ENCODE data around the gene GPX5. TPM values are rescaled to one million over a fixed set of nuclear protein-coding genes. Genes with fewer than 3 reads are reported as not detected.

GPX5 gene, protein sequence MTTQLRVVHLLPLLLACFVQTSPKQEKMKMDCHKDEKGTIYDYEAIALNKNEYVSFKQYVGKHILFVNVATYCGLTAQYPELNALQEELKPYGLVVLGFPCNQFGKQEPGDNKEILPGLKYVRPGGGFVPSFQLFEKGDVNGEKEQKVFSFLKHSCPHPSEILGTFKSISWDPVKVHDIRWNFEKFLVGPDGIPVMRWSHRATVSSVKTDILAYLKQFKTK
- polyA plus RNA-seq (2012; ENCODE audit: insufficient read length, low read depth) = not detected

DNA sequence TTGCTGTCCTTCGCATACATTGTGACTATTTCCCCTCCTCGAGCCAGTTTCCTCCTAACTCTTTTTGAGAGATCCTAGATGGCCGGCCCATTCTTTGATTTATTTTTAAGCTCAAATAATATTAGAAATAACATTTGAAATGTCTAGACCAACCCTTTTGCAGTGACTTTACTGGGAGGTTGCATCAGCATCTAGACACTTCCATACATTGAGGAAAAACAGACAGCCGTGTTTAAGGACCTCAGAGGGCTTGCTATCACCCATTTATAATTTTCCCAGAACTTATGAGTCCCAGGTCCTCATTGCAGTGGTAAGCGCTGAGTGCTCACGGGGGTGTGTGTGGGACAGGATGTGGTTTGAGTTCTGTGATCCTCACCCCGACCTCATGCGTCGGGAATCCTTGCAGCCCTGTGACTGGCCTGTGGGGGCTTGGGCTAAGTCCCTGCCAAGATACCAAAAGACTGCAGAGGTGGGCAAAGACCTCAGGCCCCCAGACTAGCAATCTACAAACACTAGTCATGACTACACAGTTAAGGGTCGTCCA, at the start of gene GPX5:
Gene GPX5 (plus strand): TSS at position 386 of the 544 bp plus-strand sequence. CDS start 133 bp downstream, at position 519.
- no peak for TF ChIP-seq POLR2AphosphoS5 (IDR thresholded peaks at IDR 0.05; ENCODE audit: low read depth, low read length)
- TF ChIP-seq, protein P1, sequence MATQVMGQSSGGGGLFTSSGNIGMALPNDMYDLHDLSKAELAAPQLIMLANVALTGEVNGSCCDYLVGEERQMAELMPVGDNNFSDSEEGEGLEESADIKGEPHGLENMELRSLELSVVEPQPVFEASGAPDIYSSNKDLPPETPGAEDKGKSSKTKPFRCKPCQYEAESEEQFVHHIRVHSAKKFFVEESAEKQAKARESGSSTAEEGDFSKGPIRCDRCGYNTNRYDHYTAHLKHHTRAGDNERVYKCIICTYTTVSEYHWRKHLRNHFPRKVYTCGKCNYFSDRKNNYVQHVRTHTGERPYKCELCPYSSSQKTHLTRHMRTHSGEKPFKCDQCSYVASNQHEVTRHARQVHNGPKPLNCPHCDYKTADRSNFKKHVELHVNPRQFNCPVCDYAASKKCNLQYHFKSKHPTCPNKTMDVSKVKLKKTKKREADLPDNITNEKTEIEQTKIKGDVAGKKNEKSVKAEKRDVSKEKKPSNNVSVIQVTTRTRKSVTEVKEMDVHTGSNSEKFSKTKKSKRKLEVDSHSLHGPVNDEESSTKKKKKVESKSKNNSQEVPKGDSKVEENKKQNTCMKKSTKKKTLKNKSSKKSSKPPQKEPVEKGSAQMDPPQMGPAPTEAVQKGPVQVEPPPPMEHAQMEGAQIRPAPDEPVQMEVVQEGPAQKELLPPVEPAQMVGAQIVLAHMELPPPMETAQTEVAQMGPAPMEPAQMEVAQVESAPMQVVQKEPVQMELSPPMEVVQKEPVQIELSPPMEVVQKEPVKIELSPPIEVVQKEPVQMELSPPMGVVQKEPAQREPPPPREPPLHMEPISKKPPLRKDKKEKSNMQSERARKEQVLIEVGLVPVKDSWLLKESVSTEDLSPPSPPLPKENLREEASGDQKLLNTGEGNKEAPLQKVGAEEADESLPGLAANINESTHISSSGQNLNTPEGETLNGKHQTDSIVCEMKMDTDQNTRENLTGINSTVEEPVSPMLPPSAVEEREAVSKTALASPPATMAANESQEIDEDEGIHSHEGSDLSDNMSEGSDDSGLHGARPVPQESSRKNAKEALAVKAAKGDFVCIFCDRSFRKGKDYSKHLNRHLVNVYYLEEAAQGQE (IDR thresholded peaks at IDR 0.05; ENCODE audit: insufficient read depth in 1 of 2, low read depth in 2 of 2, low read length in 2 of 2) = no peak
- TF ChIP-seq SIN3A (IDR thresholded peaks at IDR 0.05; ENCODE audit: borderline replicate concordance, insufficient read depth, low read length) = no peak
- TF ChIP-seq TAF1 (IDR thresholded peaks at IDR 0.05; ENCODE audit: borderline replicate concordance, insufficient read depth, low read length) = no peak
- no peak for TF ChIP-seq FOXP2 (optimal IDR thresholded peaks at IDR 0.05; ENCODE audit: borderline replicate concordance, extremely low read depth, extremely low read length, insufficient read depth)

DNA sequence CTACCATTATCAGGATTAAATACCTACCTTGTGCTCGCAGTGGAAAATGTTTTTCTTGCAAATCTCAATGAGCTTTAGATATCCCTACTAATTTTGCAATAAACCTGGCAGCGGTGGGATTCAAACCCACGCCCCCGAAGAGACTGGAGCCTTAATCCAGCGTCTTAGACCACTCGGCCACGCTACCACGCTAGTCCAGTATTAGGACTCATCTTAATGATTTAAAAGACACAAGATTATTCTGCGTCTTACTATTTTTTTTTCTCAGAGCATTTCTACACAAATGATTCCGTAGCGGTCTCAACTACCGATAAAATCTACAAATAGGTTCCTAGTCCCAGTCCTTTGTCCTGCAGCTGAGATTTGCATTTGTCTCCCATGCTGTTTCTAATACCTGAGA, 47.2 kb upstream of the GPX5 start:
- TF ChIP-seq FOXP2 (optimal IDR thresholded peaks at IDR 0.05; ENCODE audit: borderline replicate concordance, extremely low read depth, extremely low read length, insufficient read depth) (no peak), SIN3A (IDR thresholded peaks at IDR 0.05; ENCODE audit: borderline replicate concordance, insufficient read depth, low read length) (no peak), TAF1 (IDR thresholded peaks at IDR 0.05; ENCODE audit: borderline replicate concordance, insufficient read depth, low read length) (no peak), POLR2AphosphoS5 (IDR thresholded peaks at IDR 0.05; ENCODE audit: low read depth, low read length) (no peak)
- TF ChIP-seq, protein P1 (IDR thresholded peaks at IDR 0.05; ENCODE audit: insufficient read depth in 1 of 2, low read depth in 2 of 2, low read length in 2 of 2) = no peak

DNA sequence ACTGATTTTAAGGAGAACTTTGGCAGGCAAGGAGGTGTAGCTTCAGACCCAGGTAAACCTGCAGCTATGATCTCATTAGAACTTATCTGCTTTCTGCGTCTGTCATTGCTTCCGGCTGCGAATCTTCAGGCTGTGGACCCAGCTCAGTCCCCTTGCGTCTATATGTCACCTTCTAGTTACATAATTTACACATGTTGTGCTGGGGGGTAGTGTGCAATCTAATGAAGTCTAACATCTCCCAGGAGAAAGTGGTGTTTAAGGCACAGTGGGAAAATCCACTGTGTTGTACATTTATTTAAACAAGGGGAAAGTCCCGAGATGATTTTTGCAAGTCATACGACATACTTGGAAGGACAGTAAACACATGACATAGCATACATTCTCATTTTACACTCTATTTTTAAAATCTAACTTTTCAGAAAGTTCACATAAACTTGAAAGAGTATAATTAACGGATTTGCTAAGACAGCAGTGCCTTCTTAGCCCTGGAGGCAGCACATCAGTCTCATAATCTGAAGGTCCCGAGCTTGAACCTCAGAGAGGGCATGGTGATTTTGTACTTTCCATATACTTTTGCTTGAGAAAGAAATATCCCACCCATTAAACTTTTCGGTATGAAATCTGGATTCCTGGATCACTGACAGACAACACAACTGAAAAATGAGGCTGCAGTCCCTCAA, 45.3 kb upstream of the GPX5 start:
- no peak for TF ChIP-seq TAF1 (IDR thresholded peaks at IDR 0.05; ENCODE audit: borderline replicate concordance, insufficient read depth, low read length)
- no peak for TF ChIP-seq SIN3A (IDR thresholded peaks at IDR 0.05; ENCODE audit: borderline replicate concordance, insufficient read depth, low read length)
- TF ChIP-seq, protein P1 (IDR thresholded peaks at IDR 0.05; ENCODE audit: insufficient read depth in 1 of 2, low read depth in 2 of 2, low read length in 2 of 2) = no peak
- no peak for TF ChIP-seq FOXP2 (optimal IDR thresholded peaks at IDR 0.05; ENCODE audit: borderline replicate concordance, extremely low read depth, extremely low read length, insufficient read depth)
- TF ChIP-seq POLR2AphosphoS5 (IDR thresholded peaks at IDR 0.05; ENCODE audit: low read depth, low read length) = no peak

DNA sequence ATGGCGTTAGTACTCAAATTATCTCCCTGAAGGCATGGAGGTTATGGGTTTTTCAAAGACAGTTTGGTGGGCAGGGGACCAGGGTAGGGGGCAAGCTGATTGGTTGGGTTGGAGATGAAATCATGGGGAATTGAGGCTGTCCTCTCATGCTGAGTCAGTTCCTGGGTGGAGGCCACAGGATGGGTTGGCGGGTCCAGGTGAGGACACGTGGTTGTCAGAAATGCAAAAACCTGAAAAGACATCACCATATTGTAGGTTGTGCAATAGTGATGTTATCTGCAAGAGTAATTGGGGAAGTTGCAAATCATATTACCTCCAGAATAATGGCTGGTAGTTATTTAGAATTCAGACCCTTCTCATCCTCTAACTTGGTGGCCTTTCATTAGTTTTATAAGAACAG, 40.2 kb upstream of the GPX5 start:
- TF ChIP-seq, protein P1 (IDR thresholded peaks at IDR 0.05; ENCODE audit: insufficient read depth in 1 of 2, low read depth in 2 of 2, low read length in 2 of 2) = no peak
- no peak for TF ChIP-seq SIN3A (IDR thresholded peaks at IDR 0.05; ENCODE audit: borderline replicate concordance, insufficient read depth, low read length)
- no peak for TF ChIP-seq FOXP2 (optimal IDR thresholded peaks at IDR 0.05; ENCODE audit: borderline replicate concordance, extremely low read depth, extremely low read length, insufficient read depth)
- no peak for TF ChIP-seq TAF1 (IDR thresholded peaks at IDR 0.05; ENCODE audit: borderline replicate concordance, insufficient read depth, low read length)
- no peak for TF ChIP-seq POLR2AphosphoS5 (IDR thresholded peaks at IDR 0.05; ENCODE audit: low read depth, low read length)

All from PFSK-1 (cell line).